Hepatocyte (in vitro differentiated cells): ENCODE measurements around the gene MGAT5B.

Source experiments
- EZH2 ChIP-seq: fragments of 200-600 bp; sonication (generic); IDR thresholded peaks from 2 replicates; pipeline ENCODE4 v1.6.1; 2016; ENCODE audit warnings: antibody characterized with exemption, mild to moderate bottlenecking, borderline replicate concordance
- TF ChIP-seq, protein P1 (sequence below): fragments of 200-600 bp; sonication (generic); IDR thresholded peaks from 2 replicates; pipeline ENCODE4 v1.5.1; 2016; ENCODE audit warnings: antibody characterized with exemption, mild to moderate bottlenecking; ENCODE audit not compliant: poor library complexity

GRCh38 chr17:76948301-76948700 lies 80.1 kb downstream of the MGAT5B start:
- no peak for TF ChIP-seq EZH2
- TF ChIP-seq, protein P1, sequence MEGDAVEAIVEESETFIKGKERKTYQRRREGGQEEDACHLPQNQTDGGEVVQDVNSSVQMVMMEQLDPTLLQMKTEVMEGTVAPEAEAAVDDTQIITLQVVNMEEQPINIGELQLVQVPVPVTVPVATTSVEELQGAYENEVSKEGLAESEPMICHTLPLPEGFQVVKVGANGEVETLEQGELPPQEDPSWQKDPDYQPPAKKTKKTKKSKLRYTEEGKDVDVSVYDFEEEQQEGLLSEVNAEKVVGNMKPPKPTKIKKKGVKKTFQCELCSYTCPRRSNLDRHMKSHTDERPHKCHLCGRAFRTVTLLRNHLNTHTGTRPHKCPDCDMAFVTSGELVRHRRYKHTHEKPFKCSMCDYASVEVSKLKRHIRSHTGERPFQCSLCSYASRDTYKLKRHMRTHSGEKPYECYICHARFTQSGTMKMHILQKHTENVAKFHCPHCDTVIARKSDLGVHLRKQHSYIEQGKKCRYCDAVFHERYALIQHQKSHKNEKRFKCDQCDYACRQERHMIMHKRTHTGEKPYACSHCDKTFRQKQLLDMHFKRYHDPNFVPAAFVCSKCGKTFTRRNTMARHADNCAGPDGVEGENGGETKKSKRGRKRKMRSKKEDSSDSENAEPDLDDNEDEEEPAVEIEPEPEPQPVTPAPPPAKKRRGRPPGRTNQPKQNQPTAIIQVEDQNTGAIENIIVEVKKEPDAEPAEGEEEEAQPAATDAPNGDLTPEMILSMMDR = no peak
